PC-9 (cell line): ENCODE data around the gene TRMT1.

Experiments
- CTCF ChIP-seq: fragments of 200-600 bp; sonication (generic); conservative IDR thresholded peaks from 2 replicates; pipeline ENCODE4 v1.6.1; 2017; ENCODE audit warnings: mixed run types, antibody characterized with exemption, mild to moderate bottlenecking, moderate library complexity
- EZH2 ChIP-seq: fragments of 200-600 bp; sonication (generic); IDR thresholded peaks from 2 replicates; pipeline ENCODE4 v1.8.0; 2017; ENCODE audit warnings: antibody characterized with exemption, low read depth

GRCh38 chr19:13159713-13160112 is 43.2 kb upstream of the TRMT1 start:
- TF ChIP-seq CTCF (no peak), EZH2 (no peak)
